Kidney (tissue), 14 donors: ENCODE data around the gene STKLD1. TPM values are rescaled to one million over a fixed set of nuclear protein-coding genes. Genes with fewer than 3 reads are reported as not detected.

ENCODE experiments used
- DNase-seq, 5 donors: peaks; one replicate each; pipeline ENCODE4 v3.0.0-alpha.2; 2013 to 2020
- FAIRE-seq: peaks from 2 replicates; lab custom pipeline; 2012; peaks lifted over from hg19 to GRCh38; lab: Jason Lieb, UNC
- H3K27ac ChIP-seq, 2 donors: one replicate each; pipeline ENCODE4 v1.7.0; 2013; ENCODE audit warnings: low read depth in 2 of 2, low read length in 2 of 2, inconsistent platforms in 1 of 2
- H3K27me3 ChIP-seq: one replicate; pipeline ENCODE4 v1.7.1; 2013; ENCODE audit warnings: low read length, inconsistent platforms; ENCODE audit not compliant: control insufficient read depth, insufficient read depth
- H3K36me3 ChIP-seq, 3 donors: one replicate each; pipeline versions ENCODE4 v1.7.0 to v1.7.1; 2013; ENCODE audit warnings: low read length in 3 of 3, control low read depth in 1 of 3, inconsistent platforms in 1 of 3; ENCODE audit not compliant: insufficient read depth in 3 of 3, control insufficient read depth in 2 of 3
- H3K4me1 ChIP-seq, 3 donors: one replicate each; pipeline versions ENCODE4 v1.7.0 to v1.7.1; 2013; ENCODE audit warnings: low read length in 3 of 3, inconsistent platforms in 1 of 3, low read depth in 1 of 3; ENCODE audit not compliant: control insufficient read depth in 2 of 3, insufficient read depth in 2 of 3
- H3K4me3 ChIP-seq, 3 donors: one replicate each; pipeline versions ENCODE4 v1.7.0 to v1.8.1; 2013; ENCODE audit warnings: low read length in 3 of 3, control low read depth in 1 of 3, inconsistent platforms in 1 of 3
- H3K9ac ChIP-seq, 3 donors: one replicate each; pipeline versions ENCODE4 v1.7.0 to v1.7.1; 2013; ENCODE audit warnings: low read length in 3 of 3, control low read depth in 1 of 3, inconsistent platforms in 1 of 3
- H3K9me3 ChIP-seq, 3 donors: one replicate each; pipeline versions ENCODE4 v1.7.0 to v1.7.1; 2013; ENCODE audit warnings: low read length in 3 of 3, control low read depth in 1 of 3, inconsistent platforms in 1 of 3; ENCODE audit not compliant: control insufficient read depth in 2 of 3, insufficient read depth in 1 of 3
- intact Hi-C: fragments of 100-400 bp; cut with DNase I; formaldehyde crosslinking; loops from one replicate; pipeline ENCODE4 v1.11.1; 2022
- polyA plus RNA-seq: library from polyadenylated mRNA; stranded (reverse); fragments of 350-450 nt; fragmentation: Illumina TruSeq; extraction: RNeasy Lipid Tissue Mini Kit (QIAGEN cat#74804); gene quantifications from one replicate; pipeline ENCODE4 v1.2.3, GENCODE V29; 2014; ENCODE audit warnings: low read depth, low replicate concordance; ENCODE audit not compliant: insufficient read depth
- total RNA-seq: library from RNA; stranded (reverse); fragmentation: NEBNext Ultra II Directional; extraction: Animal tissue kit (Norgen Biotek cat#: 25700); gene quantifications from one replicate; pipeline ENCODE4 v1.2.1, GENCODE V29; 2021
- TF ChIP-seq, protein P1 (sequence below): IDR thresholded peaks from 3 replicates; pipeline ENCODE4 v1.5.1; 2012; ENCODE audit warnings: mild to moderate bottlenecking, moderate library complexity, borderline replicate concordance; ENCODE audit not compliant: insufficient read depth; ENCODE audit errors: extremely low read depth
- donor health status: control.
- donor health status: control.
- donor health status: control.
- donor health status: control.
- donor health status: control.
- donor health status: DM: yes; HTN: yes; CAD: no.
- donor health status: Normal renal cell carcinoma (clear cell type).

STKLD1 gene
- total and polyA plus RNA-seq, 2 donors from 2014 or later: 1.9 to 4.0 TPM

DNA sequence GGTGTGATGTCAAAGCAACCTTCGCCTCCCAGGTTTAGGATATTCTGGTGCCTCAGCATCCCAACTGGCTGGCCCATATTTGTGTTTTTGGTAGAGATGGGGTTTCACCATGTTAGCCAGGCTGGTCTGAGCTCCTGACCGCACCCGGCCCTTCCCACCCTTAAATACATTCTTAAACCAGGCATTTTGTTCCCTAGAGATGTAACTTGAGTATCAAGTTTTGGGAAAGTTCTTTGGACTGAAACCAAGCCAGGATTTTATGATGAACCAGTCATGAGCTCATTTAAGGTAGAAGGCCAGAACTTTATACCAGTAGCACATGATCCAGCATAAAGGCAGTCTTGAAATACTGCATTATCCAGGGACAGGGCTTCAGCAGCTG lies 24.6 kb upstream of the STKLD1 start:
- TF ChIP-seq, protein P1, sequence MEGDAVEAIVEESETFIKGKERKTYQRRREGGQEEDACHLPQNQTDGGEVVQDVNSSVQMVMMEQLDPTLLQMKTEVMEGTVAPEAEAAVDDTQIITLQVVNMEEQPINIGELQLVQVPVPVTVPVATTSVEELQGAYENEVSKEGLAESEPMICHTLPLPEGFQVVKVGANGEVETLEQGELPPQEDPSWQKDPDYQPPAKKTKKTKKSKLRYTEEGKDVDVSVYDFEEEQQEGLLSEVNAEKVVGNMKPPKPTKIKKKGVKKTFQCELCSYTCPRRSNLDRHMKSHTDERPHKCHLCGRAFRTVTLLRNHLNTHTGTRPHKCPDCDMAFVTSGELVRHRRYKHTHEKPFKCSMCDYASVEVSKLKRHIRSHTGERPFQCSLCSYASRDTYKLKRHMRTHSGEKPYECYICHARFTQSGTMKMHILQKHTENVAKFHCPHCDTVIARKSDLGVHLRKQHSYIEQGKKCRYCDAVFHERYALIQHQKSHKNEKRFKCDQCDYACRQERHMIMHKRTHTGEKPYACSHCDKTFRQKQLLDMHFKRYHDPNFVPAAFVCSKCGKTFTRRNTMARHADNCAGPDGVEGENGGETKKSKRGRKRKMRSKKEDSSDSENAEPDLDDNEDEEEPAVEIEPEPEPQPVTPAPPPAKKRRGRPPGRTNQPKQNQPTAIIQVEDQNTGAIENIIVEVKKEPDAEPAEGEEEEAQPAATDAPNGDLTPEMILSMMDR: no peak
- DNase-seq (peak in 1 of 5 donors; percentile 8), FAIRE-seq (no peak)
- Histone ChIP-seq H3K27ac (no peak overlapping the region), H3K9ac (no peak overlapping the region), H3K4me3 (no peak overlapping the region), H3K4me1 (peaks cover 3 to 23% (median 4%) of the 10 kb centered on the region in 3 donors), H3K27me3 (no peaks in the 10 kb centered on the region), H3K36me3 (peaks cover 10 to 35% (median 25%) of the 10 kb centered on the region in 3 donors), H3K9me3 (no peaks in the 10 kb centered on the region)
- intact Hi-C loops: no loop called here

DNA sequence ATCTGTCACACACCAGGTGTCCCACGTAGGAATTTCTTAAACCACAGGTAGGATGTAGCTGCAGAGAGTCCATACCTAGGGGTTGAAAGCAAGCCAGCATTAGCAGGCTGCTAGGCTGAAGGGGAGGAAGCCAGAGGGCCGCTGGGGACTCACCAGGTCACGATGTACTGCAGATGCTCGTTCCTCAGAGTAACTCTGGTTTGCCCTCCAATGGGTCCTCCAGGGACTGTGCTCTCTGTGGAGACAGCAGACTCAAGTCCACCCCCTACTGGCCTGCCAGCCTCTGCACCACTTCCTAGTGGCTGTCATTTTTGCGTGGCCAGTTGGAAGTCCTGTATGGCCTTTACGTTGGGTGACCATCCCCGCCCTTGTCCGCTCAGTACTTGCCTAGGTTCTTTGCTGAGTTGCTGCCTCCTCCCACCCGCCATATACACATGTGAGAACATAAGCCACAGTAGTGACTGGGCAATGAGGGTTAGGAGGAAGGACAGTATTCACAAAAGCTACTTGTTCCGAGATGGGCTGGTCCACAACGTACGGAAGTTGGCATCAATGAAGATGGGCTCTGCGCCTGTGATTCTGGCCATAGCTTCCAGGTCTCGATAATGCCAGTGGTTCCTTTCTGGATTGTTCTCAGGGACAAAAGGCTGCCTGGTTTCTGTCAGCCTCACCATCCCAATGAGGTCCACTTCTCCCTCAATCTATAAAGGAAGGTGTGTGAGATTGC lies 24.1 kb upstream of the STKLD1 start:
- peaks cover 10 to 35% (median 25%) of the 10 kb centered on the region in 3 donors for H3K36me3 ChIP-seq
- no peak overlapping the region for H3K27ac ChIP-seq
- intact Hi-C loops: no loop called here
- H3K27me3 ChIP-seq: no peaks in the 10 kb centered on the region
- H3K4me1 ChIP-seq: peaks cover 0 to 21% (median 4%) of the 10 kb centered on the region in 3 donors
- TF ChIP-seq, protein P1: no peak
- no peak overlapping the region for H3K9ac ChIP-seq
- peak in 2 of 5 donors; percentile 39 to 74 for DNase-seq
- FAIRE-seq: no peak
- H3K4me3 ChIP-seq: no peak overlapping the region
- no peaks in the 10 kb centered on the region for H3K9me3 ChIP-seq

DNA sequence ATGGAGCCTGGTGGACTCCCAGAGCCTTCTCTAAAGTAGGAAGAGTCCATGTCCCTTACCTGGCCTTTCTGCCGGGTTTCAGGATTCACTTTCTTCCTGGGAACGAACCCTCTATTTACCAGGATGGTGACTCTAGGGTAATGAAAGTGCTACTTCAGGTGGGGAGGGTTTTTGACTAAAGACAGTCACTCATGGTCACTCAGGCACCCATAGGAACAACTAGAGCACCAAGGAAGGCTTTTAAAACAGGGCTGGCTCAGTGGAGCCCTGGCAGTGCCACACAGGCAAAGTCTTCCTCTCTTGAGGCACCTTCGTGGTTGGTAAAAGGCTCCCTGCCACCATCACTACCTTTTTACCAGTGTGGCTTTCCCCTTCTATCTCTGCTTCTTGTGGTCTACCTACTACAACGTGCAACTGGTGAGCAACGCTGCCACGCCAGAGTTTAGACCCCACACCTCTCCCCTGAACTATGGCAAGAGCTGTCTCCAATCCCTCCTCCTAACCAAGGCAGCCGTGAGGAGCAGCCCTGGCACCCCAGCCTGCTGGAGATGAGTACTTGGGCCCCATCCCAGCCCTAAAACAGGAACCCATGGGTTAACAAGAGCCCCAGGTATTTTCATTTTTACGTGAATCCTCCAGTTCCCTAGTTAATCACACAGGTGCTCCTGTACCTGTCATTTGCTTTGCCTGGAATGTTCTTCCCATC lies 23.4 kb upstream of the STKLD1 start:
- DNase-seq (peak in 1 of 5 donors; percentile 52), FAIRE-seq (no peak)
- no peaks in the 10 kb centered on the region for H3K9me3 ChIP-seq
- peaks cover 10 to 35% (median 25%) of the 10 kb centered on the region in 3 donors for H3K36me3 ChIP-seq
- no peak overlapping the region for H3K9ac ChIP-seq
- no peak overlapping the region for H3K27ac ChIP-seq
- TF ChIP-seq, protein P1: no peak
- no peak overlapping the region for H3K4me3 ChIP-seq
- peaks cover 4 to 27% (median 4%) of the 10 kb centered on the region in 3 donors for H3K4me1 ChIP-seq
- intact Hi-C loops: no loop called here
- H3K27me3 ChIP-seq: no peaks in the 10 kb centered on the region
